WTC11 (cell line): ENCODE data around the gene CARM1. TPM values are rescaled to one million over a fixed set of nuclear protein-coding genes. Genes with fewer than 3 reads are reported as not detected.

Experiments
- ATAC-seq: fragments of 200-7000 bp; cut with Tn5 transposase; 2 replicates; pipeline ENCODE4 v1.10.0; 2021; ENCODE audit warnings: mild to moderate bottlenecking, moderate library complexity
- CTCF ChIA-PET: fragments of 300-600 bp; sonication (Branson Sonifier 250); formaldehyde crosslinking; loops from one replicate; lab custom pipeline; 2021; ENCODE audit warnings: antibody characterized with exemption; lab: Charles Lee
- POLR2A ChIA-PET: fragments of 350-600 bp; sonication (Branson Sonifier 250); formaldehyde crosslinking; loops from one replicate; lab custom pipeline; 2021; ENCODE audit warnings: antibody characterized with exemption; lab: Charles Lee
- DNase-seq: peaks from one replicate; pipeline ENCODE4 v3.0.0; 2021; ENCODE audit warnings: low spot score
- H3K27ac Mint-ChIP-seq: 2 replicates; pipeline ENCODE4 v1.8.0; 2021; ENCODE audit warnings: mixed read lengths
- H3K27me3 Mint-ChIP-seq: 2 replicates; pipeline ENCODE4 v1.8.0; 2021; ENCODE audit warnings: low read depth, mild to moderate bottlenecking, moderate library complexity, mixed read lengths
- H3K36me3 Mint-ChIP-seq: 2 replicates; pipeline ENCODE4 v1.8.0; 2021; ENCODE audit warnings: mixed read lengths
- H3K4me1 Mint-ChIP-seq: 2 replicates; pipeline ENCODE4 v1.8.0; 2022; ENCODE audit warnings: mixed read lengths
- H3K4me3 Mint-ChIP-seq: 2 replicates; pipeline ENCODE4 v1.8.0; 2021; ENCODE audit warnings: mild to moderate bottlenecking, moderate library complexity, mixed read lengths
- H3K9me3 Mint-ChIP-seq: 2 replicates; pipeline ENCODE4 v1.8.0; 2021; ENCODE audit warnings: mixed read lengths
- ATF1 ChIP-seq: sonication (generic); formaldehyde crosslinking; IDR thresholded peaks from 2 replicates; pipeline ENCODE4 v1.8.1; 2023; ENCODE audit warnings: mild to moderate bottlenecking, moderate library complexity, missing genetic modification reagents
- ATF3 ChIP-seq: sonication (generic); formaldehyde crosslinking; conservative IDR thresholded peaks from 2 replicates; pipeline ENCODE4 v1.8.1; 2022; ENCODE audit warnings: mild to moderate bottlenecking, missing genetic modification reagents
- CBFB ChIP-seq: sonication (generic); formaldehyde crosslinking; IDR thresholded peaks from 2 replicates; pipeline ENCODE4 v1.8.1; 2022; ENCODE audit warnings: mild to moderate bottlenecking, low read depth, missing genetic modification reagents
- CTCF ChIP-seq: fragments of 200-600 bp; IDR thresholded peaks from 2 replicates; pipeline ENCODE4 v1.8.0; 2022; ENCODE audit warnings: antibody characterized with exemption
- ELF4 ChIP-seq: sonication (generic); formaldehyde crosslinking; IDR thresholded peaks from 2 replicates; pipeline ENCODE4 v1.8.1; 2022; ENCODE audit warnings: low read depth, mild to moderate bottlenecking, moderate library complexity, missing genetic modification reagents
- ESRRA ChIP-seq: sonication (generic); formaldehyde crosslinking; IDR thresholded peaks from 2 replicates; pipeline ENCODE4 v1.8.1; 2022; ENCODE audit warnings: mild to moderate bottlenecking, missing genetic modification reagents, borderline replicate concordance
- FOXJ3 ChIP-seq: sonication (generic); formaldehyde crosslinking; IDR thresholded peaks from 2 replicates; pipeline ENCODE4 v1.9.0; 2021; ENCODE audit warnings: missing genetic modification reagents, mild to moderate bottlenecking, borderline replicate concordance
- FOXK1 ChIP-seq: sonication (generic); formaldehyde crosslinking; IDR thresholded peaks from 2 replicates; pipeline ENCODE4 v1.8.0; 2022; ENCODE audit warnings: mild to moderate bottlenecking, moderate library complexity, missing genetic modification reagents
- FOXP1 ChIP-seq: sonication (generic); formaldehyde crosslinking; IDR thresholded peaks from 2 replicates; pipeline ENCODE4 v1.8.0; 2022; ENCODE audit warnings: missing genetic modification reagents, mild to moderate bottlenecking, moderate library complexity, borderline replicate concordance
- FOXP4 ChIP-seq: sonication (generic); formaldehyde crosslinking; IDR thresholded peaks from 2 replicates; pipeline ENCODE4 v1.8.0; 2022; ENCODE audit warnings: mild to moderate bottlenecking, missing genetic modification reagents
- GABPB1 ChIP-seq: sonication (generic); formaldehyde crosslinking; IDR thresholded peaks from 2 replicates; pipeline ENCODE4 v1.8.1; 2023; ENCODE audit warnings: mild to moderate bottlenecking, missing genetic modification reagents
- GRHL2 ChIP-seq: fragments of 250-450 bp; sonication (Bioruptor Pico); IDR thresholded peaks from 2 replicates; pipeline ENCODE4 v1.8.0; 2022; ENCODE audit warnings: mild to moderate bottlenecking, moderate library complexity; ENCODE audit not compliant: insufficient replicate concordance, severe bottlenecking
- GTF2I ChIP-seq: fragments of 250-450 bp; sonication (Bioruptor Pico); conservative IDR thresholded peaks from 2 replicates; pipeline ENCODE4 v1.4.0; 2021; ENCODE audit warnings: mild to moderate bottlenecking
- HMGXB4 ChIP-seq: sonication (generic); formaldehyde crosslinking; IDR thresholded peaks from 2 replicates; pipeline ENCODE4 v1.8.1; 2023; ENCODE audit warnings: mild to moderate bottlenecking, moderate library complexity, missing genetic modification reagents
- IRF2 ChIP-seq: sonication (generic); formaldehyde crosslinking; IDR thresholded peaks from 2 replicates; pipeline ENCODE4 v1.8.0; 2022; ENCODE audit warnings: low read depth, missing genetic modification reagents, borderline replicate concordance
- JAZF1 ChIP-seq: fragments of 250-450 bp; sonication (Bioruptor Pico); IDR thresholded peaks from 2 replicates; pipeline ENCODE4 v1.9.0; 2021; ENCODE audit warnings: moderate library complexity, mild to moderate bottlenecking, inconsistent platforms
- JUN ChIP-seq: sonication (generic); formaldehyde crosslinking; IDR thresholded peaks from 2 replicates; pipeline ENCODE4 v1.8.0; 2023; ENCODE audit warnings: mild to moderate bottlenecking, missing genetic modification reagents
- NFYB ChIP-seq: sonication (generic); formaldehyde crosslinking; conservative IDR thresholded peaks from 2 replicates; pipeline ENCODE4 v1.8.0; 2022; ENCODE audit warnings: low read depth, missing genetic modification reagents
- NR2C2 ChIP-seq: sonication (generic); formaldehyde crosslinking; IDR thresholded peaks from 2 replicates; pipeline ENCODE4 v1.8.0; 2022; ENCODE audit warnings: mild to moderate bottlenecking, missing genetic modification reagents
- STAT6 ChIP-seq: sonication (generic); formaldehyde crosslinking; conservative IDR thresholded peaks from 2 replicates; pipeline ENCODE4 v1.8.1; 2023; ENCODE audit warnings: mild to moderate bottlenecking, low read depth, missing genetic modification reagents, moderate library complexity
- USF2 ChIP-seq: sonication (generic); formaldehyde crosslinking; IDR thresholded peaks from 2 replicates; pipeline ENCODE4 v1.8.1; 2023; ENCODE audit warnings: mild to moderate bottlenecking, missing genetic modification reagents, moderate library complexity
- ZNF396 ChIP-seq: fragments of 250-450 bp; sonication (Bioruptor Pico); IDR thresholded peaks from 2 replicates; pipeline ENCODE4 v1.8.0; 2021; ENCODE audit warnings: mild to moderate bottlenecking, moderate library complexity, borderline replicate concordance
- ZNF512 ChIP-seq: sonication (generic); formaldehyde crosslinking; IDR thresholded peaks from 2 replicates; pipeline ENCODE4 v1.8.1; 2022; ENCODE audit warnings: missing genetic modification reagents, borderline replicate concordance
- ZNF671 ChIP-seq: fragments of 250-450 bp; sonication (Bioruptor Pico); IDR thresholded peaks from 2 replicates; pipeline ENCODE4 v1.8.0; 2021; ENCODE audit warnings: mild to moderate bottlenecking
- total RNA-seq: library from RNA; stranded (reverse); gene quantifications from 3 replicates; pipeline ENCODE4 v1.2.3, GENCODE V29; 2021

Gene CARM1
- total RNA-seq, 1 experiment from 2014 or later = 125 TPM

- H3K9me3 Mint-ChIP-seq = 0 out of 2 replicates have a peak, but pooled peaks cover under 1% of the 10 kb centered on the region
- no peaks in the 10 kb centered on the region for H3K4me1 Mint-ChIP-seq
- ATAC-seq (no peak), DNase-seq (no peak)
- ChIA-PET POLR2A (no interaction called here), CTCF (interaction anchor here (1.9 to 2.0 kb wide), 2 partner anchors 36 to 44 kb away, joined by 7 read pairs; no protein-coding TSS in a partner anchor)
- no peak overlapping the region for H3K4me3 Mint-ChIP-seq
- H3K27me3 Mint-ChIP-seq = no peaks in the 10 kb centered on the region
- TF ChIP-seq ESRRA (no peak), GABPB1 (CRISPR knock-in tag) (no peak), IRF2 (CRISPR knock-in tag) (no peak), NFYB (CRISPR knock-in tag) (no peak), ZNF671 (CRISPR knock-in tag) (no peak), GRHL2 (no peak), STAT6 (CRISPR knock-in tag) (no peak), ZNF396 (no peak), CBFB (CRISPR knock-in tag) (no peak), FOXP1 (CRISPR knock-in tag) (no peak), GTF2I (CRISPR knock-in tag) (no peak), NR2C2 (CRISPR knock-in tag) (no peak), HMGXB4 (CRISPR knock-in tag) (no peak)
- H3K36me3 Mint-ChIP-seq = peaks cover 28% of the 10 kb centered on the region
- H3K27ac Mint-ChIP-seq = no peak overlapping the region
Observed at GRCh38 chr19:10908380-10908960, 37.1 kb downstream of the CARM1 start.

GRCh38 chr19:10911579-10912363 is 40.4 kb downstream of the CARM1 start:
- no peak overlapping the region for H3K4me3 Mint-ChIP-seq
- ChIA-PET CTCF (interaction anchor here (1.2 kb wide), 1 partner anchor 41 kb away, joined by 4 read pairs; no protein-coding TSS in a partner anchor), POLR2A (no interaction called here)
- ATAC-seq (no peak), DNase-seq (no peak)
- TF ChIP-seq FOXJ3 (CRISPR knock-in tag) (no peak), CTCF (no peak), JUN (CRISPR knock-in tag) (no peak), FOXP4 (CRISPR knock-in tag) (no peak), USF2 (no peak), JAZF1 (CRISPR knock-in tag) (no peak), ATF1 (CRISPR knock-in tag) (no peak), ZNF512 (no peak), CBFB (CRISPR knock-in tag) (no peak), FOXK1 (CRISPR knock-in tag) (no peak), ATF3 (no peak), ELF4 (CRISPR knock-in tag) (no peak)
- no peak overlapping the region for H3K27ac Mint-ChIP-seq
- H3K27me3 Mint-ChIP-seq = no peaks in the 10 kb centered on the region
- peaks cover 27% of the 10 kb centered on the region for H3K36me3 Mint-ChIP-seq
- no peaks in the 10 kb centered on the region for H3K9me3 Mint-ChIP-seq
- no peaks in the 10 kb centered on the region for H3K4me1 Mint-ChIP-seq
